Measurements from ENCODE around the gene ACSF3. TPM values are rescaled to one million over a fixed set of nuclear protein-coding genes. Genes with fewer than 3 reads are reported as not detected.

Gene ACSF3
- total and polyA plus RNA-seq, 2 experiments from 2014 or later: 20.7 to 28.0 TPM

GRCh38 chr16:89081556-89081955 is 12.1 kb upstream of the ACSF3 start:
- DNase-seq (ENCODE audit: low spot score): no peak
- Histone ChIP-seq H3K27me3 (no peaks in the 10 kb centered on the region), H3K4me2 (no peak overlapping the region), H4K20me1 (ENCODE audit: insufficient read depth, poor library complexity, severe bottlenecking) (no peaks in the 10 kb centered on the region), H3K36me3 (replicated peaks; ENCODE audit: insufficient read depth, low read depth) (no peaks in the 10 kb centered on the region), H3K27ac (no peak overlapping the region), H3K79me2 (no peaks in the 10 kb centered on the region), H3K9me3 (ENCODE audit: low read depth) (no peaks in the 10 kb centered on the region), H2AFZ (no peak overlapping the region), H3K4me3 (no peak overlapping the region), H3K9me2 (replicated peaks; ENCODE audit: insufficient read depth) (no peaks in the 10 kb centered on the region), H3K4me1 (ENCODE audit: insufficient read depth) (no peaks in the 10 kb centered on the region)
- TF ChIP-seq EZH2phosphoT487 (IDR thresholded peaks at IDR 0.05; ENCODE audit: low read depth, severe bottlenecking, unreplicated experiment) (no peak), CTCF (IDR thresholded peaks at IDR 0.05; ENCODE audit: poor library complexity) (no peak), EZH2 (IDR thresholded peaks at IDR 0.05; ENCODE audit: borderline replicate concordance) (no peak)
- WGBS (ENCODE audit: low lambda C conversion rate, missing lambda C conversion rate): 93% methylated on average over 13 of the region's 13 CpGs

- H3K9me3 ChIP-seq (ENCODE audit: low read depth): no peaks in the 10 kb centered on the region
- peaks cover 8% of the 10 kb centered on the region for H3K27me3 ChIP-seq
- no peak overlapping the region for H3K4me2 ChIP-seq
- no peaks in the 10 kb centered on the region for H4K20me1 ChIP-seq (ENCODE audit: insufficient read depth, poor library complexity, severe bottlenecking)
- H3K9me2 ChIP-seq (replicated peaks; ENCODE audit: insufficient read depth): no peaks in the 10 kb centered on the region
- H3K4me1 ChIP-seq (ENCODE audit: insufficient read depth): no peaks in the 10 kb centered on the region
- H3K79me2 ChIP-seq: no peaks in the 10 kb centered on the region
- H3K4me3 ChIP-seq: no peak overlapping the region
- no peak for DNase-seq (ENCODE audit: low spot score)
- H2AFZ ChIP-seq: no peak overlapping the region
- 89% methylated on average over 10 of the region's 12 CpGs for WGBS (ENCODE audit: low lambda C conversion rate, missing lambda C conversion rate)
- no peaks in the 10 kb centered on the region for H3K36me3 ChIP-seq (replicated peaks; ENCODE audit: insufficient read depth, low read depth)
- H3K27ac ChIP-seq: no peak overlapping the region
- TF ChIP-seq EZH2phosphoT487 (IDR thresholded peaks at IDR 0.05; ENCODE audit: low read depth, severe bottlenecking, unreplicated experiment) (no peak), CTCF (IDR thresholded peaks at IDR 0.05; ENCODE audit: poor library complexity) (no peak), EZH2 (IDR thresholded peaks at IDR 0.05; ENCODE audit: borderline replicate concordance) (no peak)
Measured at GRCh38 chr16:89084411-89084810, 9.2 kb upstream of the ACSF3 start.

GRCh38 chr16:89084814-89085612 is 8.6 kb upstream of the ACSF3 start:
- Histone ChIP-seq H3K27me3 (peaks cover 12% of the 10 kb centered on the region), H3K27ac (no peak overlapping the region)
- WGBS (ENCODE audit: low lambda C conversion rate, missing lambda C conversion rate): 85% methylated on average over 28 of the region's 28 CpGs

More at GRCh38 chr16:89084814-89085612, 8.6 kb upstream of the ACSF3 start:
- DNase-seq (ENCODE audit: low spot score): no peak
- H3K36me3 ChIP-seq (replicated peaks; ENCODE audit: insufficient read depth, low read depth): no peaks in the 10 kb centered on the region
- no peaks in the 10 kb centered on the region for H3K79me2 ChIP-seq
- TF ChIP-seq EZH2 (IDR thresholded peaks at IDR 0.05; ENCODE audit: borderline replicate concordance) (no peak), EZH2phosphoT487 (IDR thresholded peaks at IDR 0.05; ENCODE audit: low read depth, severe bottlenecking, unreplicated experiment) (no peak), CTCF (IDR thresholded peaks at IDR 0.05; ENCODE audit: poor library complexity) (no peak)
- H3K9me2 ChIP-seq (replicated peaks; ENCODE audit: insufficient read depth): no peaks in the 10 kb centered on the region
- H3K4me2 ChIP-seq: no peak overlapping the region
- no peak overlapping the region for H3K4me3 ChIP-seq
- H3K9me3 ChIP-seq (ENCODE audit: low read depth): no peaks in the 10 kb centered on the region
- H3K4me1 ChIP-seq (ENCODE audit: insufficient read depth): no peaks in the 10 kb centered on the region
- no peak overlapping the region for H2AFZ ChIP-seq
- no peaks in the 10 kb centered on the region for H4K20me1 ChIP-seq (ENCODE audit: insufficient read depth, poor library complexity, severe bottlenecking)

Data from hepatocyte (in vitro differentiated cells).